ENCODE results near the gene OR10J5.

OR10J5 gene

GRCh38 chr1:159556931-159557369 lies 21.1 kb upstream of the OR10J5 start:
- Histone ChIP-seq H3K27me3 (ENCODE audit: control insufficient read depth in 3 of 3, insufficient read depth in 3 of 3, low read depth in 1 of 3, low read length in 3 of 3) (no peaks in the 10 kb centered on the region), H4K91ac (ENCODE audit: low read depth, low read length, poor library complexity) (no peak overlapping the region), H3K18ac (ENCODE audit: low read length) (no peak overlapping the region), H2BK15ac (ENCODE audit: low read length) (no peak overlapping the region), H3K4me2 (ENCODE audit: insufficient read depth, low read length, poor library complexity, severe bottlenecking) (no peak overlapping the region), H3K27ac (replicated peaks; ENCODE audit: low read length) (no peak overlapping the region), H3K9me3 (replicated peaks in 1 of 2; ENCODE audit: control insufficient read depth in 2 of 2, insufficient read depth in 1 of 2, low read depth in 1 of 2, low read length in 2 of 2) (no peaks in the 10 kb centered on the region), H2AK5ac (ENCODE audit: low read depth, low read length) (no peak overlapping the region), H2AFZ (ENCODE audit: low read length) (no peak overlapping the region), H2BK120ac (ENCODE audit: low read depth, low read length) (no peak overlapping the region), H3K23ac (ENCODE audit: low read depth, low read length, poor library complexity) (no peak overlapping the region), H3K4me1 (ENCODE audit: control insufficient read depth in 2 of 2, insufficient read depth in 1 of 2, low read depth in 1 of 2, low read length in 2 of 2) (no peaks in the 10 kb centered on the region), H3K36me3 (replicated peaks in 1 of 2; ENCODE audit: control insufficient read depth in 2 of 2, insufficient read depth in 2 of 2, low read length in 2 of 2) (no peaks in the 10 kb centered on the region), H3K14ac (ENCODE audit: low read length) (no peak overlapping the region), H2BK5ac (ENCODE audit: low read length) (no peak overlapping the region), H3K4me3 (ENCODE audit: low read length in 2 of 2) (no peak overlapping the region), H2BK12ac (ENCODE audit: low read length) (no peak overlapping the region), H3K9ac (ENCODE audit: low read depth, low read length, poor library complexity) (no peak overlapping the region), H3K79me1 (ENCODE audit: low read depth, low read length) (no peaks in the 10 kb centered on the region), H4K8ac (ENCODE audit: low read depth, low read length) (no peak overlapping the region), H3K4ac (ENCODE audit: low read length) (no peak overlapping the region)
- no peak for DNase-seq (ENCODE audit: low spot score)
- WGBS, 2 donors (ENCODE audit: extremely low coverage in 2 of 2, insufficient read length in 2 of 2, insufficient replicate concordance in 1 of 2): no CpG with 5 or more reads among the region's 3 CpGs

DNA sequence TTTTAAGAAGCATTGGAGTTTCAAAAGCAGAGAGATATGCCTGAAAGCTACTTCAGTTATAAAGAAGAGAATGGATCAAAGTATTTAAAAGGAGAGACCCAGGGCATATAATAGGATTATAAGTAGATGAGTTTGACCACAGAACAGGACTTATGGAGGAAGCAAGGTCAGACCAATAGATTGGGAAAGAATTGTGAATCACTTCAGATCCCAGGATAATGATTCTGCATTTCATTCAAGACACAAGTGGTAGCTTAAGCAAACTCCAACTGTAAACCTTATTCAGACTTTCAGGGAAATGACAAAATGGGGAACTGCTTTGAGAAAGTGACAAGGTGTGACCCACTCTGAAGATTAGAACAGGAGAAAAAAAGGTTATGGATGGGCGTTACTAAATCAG lies 18.9 kb upstream of the OR10J5 start:
- no peak overlapping the region for H2AFZ ChIP-seq (ENCODE audit: low read length)
- H3K79me1 ChIP-seq (ENCODE audit: low read depth, low read length): no peaks in the 10 kb centered on the region
- no peaks in the 10 kb centered on the region for H3K4me1 ChIP-seq (ENCODE audit: control insufficient read depth in 2 of 2, insufficient read depth in 1 of 2, low read depth in 1 of 2, low read length in 2 of 2)
- no CpG with 5 or more reads among the region's 1 CpG for WGBS, 2 donors (ENCODE audit: extremely low coverage in 2 of 2, insufficient read length in 2 of 2, insufficient replicate concordance in 1 of 2)
- no peak overlapping the region for H3K4me2 ChIP-seq (ENCODE audit: insufficient read depth, low read length, poor library complexity, severe bottlenecking)
- no peak overlapping the region for H3K23ac ChIP-seq (ENCODE audit: low read depth, low read length, poor library complexity)
- H4K91ac ChIP-seq (ENCODE audit: low read depth, low read length, poor library complexity): no peak overlapping the region
- H2AK5ac ChIP-seq (ENCODE audit: low read depth, low read length): no peak overlapping the region
- H3K4ac ChIP-seq (ENCODE audit: low read length): no peak overlapping the region
- H2BK120ac ChIP-seq (ENCODE audit: low read depth, low read length): no peak overlapping the region
- no peak for DNase-seq (ENCODE audit: low spot score)
- no peak overlapping the region for H3K27ac ChIP-seq (replicated peaks; ENCODE audit: low read length)
- no peak overlapping the region for H4K8ac ChIP-seq (ENCODE audit: low read depth, low read length)
- H3K14ac ChIP-seq (ENCODE audit: low read length): no peak overlapping the region
- H3K9me3 ChIP-seq (replicated peaks in 1 of 2; ENCODE audit: control insufficient read depth in 2 of 2, insufficient read depth in 1 of 2, low read depth in 1 of 2, low read length in 2 of 2): no peaks in the 10 kb centered on the region
- no peak overlapping the region for H2BK15ac ChIP-seq (ENCODE audit: low read length)
- no peak overlapping the region for H3K4me3 ChIP-seq (ENCODE audit: low read length in 2 of 2)
- H3K9ac ChIP-seq (ENCODE audit: low read depth, low read length, poor library complexity): no peak overlapping the region
- no peaks in the 10 kb centered on the region for H3K27me3 ChIP-seq (ENCODE audit: control insufficient read depth in 3 of 3, insufficient read depth in 3 of 3, low read depth in 1 of 3, low read length in 3 of 3)
- no peaks in the 10 kb centered on the region for H3K36me3 ChIP-seq (replicated peaks in 1 of 2; ENCODE audit: control insufficient read depth in 2 of 2, insufficient read depth in 2 of 2, low read length in 2 of 2)
- H2BK12ac ChIP-seq (ENCODE audit: low read length): no peak overlapping the region
- H2BK5ac ChIP-seq (ENCODE audit: low read length): no peak overlapping the region
- no peak overlapping the region for H3K18ac ChIP-seq (ENCODE audit: low read length)

GRCh38 chr1:159554261-159554660 lies 18.5 kb upstream of the OR10J5 start:
- Histone ChIP-seq H4K8ac (ENCODE audit: low read depth, low read length) (no peak overlapping the region), H3K79me1 (ENCODE audit: low read depth, low read length) (no peaks in the 10 kb centered on the region), H2AK5ac (ENCODE audit: low read depth, low read length) (no peak overlapping the region), H2AFZ (ENCODE audit: low read length) (no peak overlapping the region), H3K9ac (ENCODE audit: low read depth, low read length, poor library complexity) (no peak overlapping the region), H3K4ac (ENCODE audit: low read length) (no peak overlapping the region), H3K9me3 (replicated peaks in 1 of 2; ENCODE audit: control insufficient read depth in 2 of 2, insufficient read depth in 1 of 2, low read depth in 1 of 2, low read length in 2 of 2) (no peaks in the 10 kb centered on the region), H3K27me3 (ENCODE audit: control insufficient read depth in 3 of 3, insufficient read depth in 3 of 3, low read depth in 1 of 3, low read length in 3 of 3) (no peaks in the 10 kb centered on the region), H4K91ac (ENCODE audit: low read depth, low read length, poor library complexity) (no peak overlapping the region), H3K23ac (ENCODE audit: low read depth, low read length, poor library complexity) (no peak overlapping the region), H2BK12ac (ENCODE audit: low read length) (no peak overlapping the region), H3K36me3 (replicated peaks in 1 of 2; ENCODE audit: control insufficient read depth in 2 of 2, insufficient read depth in 2 of 2, low read length in 2 of 2) (no peaks in the 10 kb centered on the region), H2BK120ac (ENCODE audit: low read depth, low read length) (no peak overlapping the region), H3K27ac (replicated peaks; ENCODE audit: low read length) (no peak overlapping the region), H2BK5ac (ENCODE audit: low read length) (no peak overlapping the region), H3K4me1 (ENCODE audit: control insufficient read depth in 2 of 2, insufficient read depth in 1 of 2, low read depth in 1 of 2, low read length in 2 of 2) (no peaks in the 10 kb centered on the region), H3K14ac (ENCODE audit: low read length) (no peak overlapping the region), H3K18ac (ENCODE audit: low read length) (no peak overlapping the region), H3K4me3 (ENCODE audit: low read length in 2 of 2) (no peak overlapping the region), H3K4me2 (ENCODE audit: insufficient read depth, low read length, poor library complexity, severe bottlenecking) (no peak overlapping the region), H2BK15ac (ENCODE audit: low read length) (no peak overlapping the region)
- no CpG with 5 or more reads among the region's 3 CpGs for WGBS, 2 donors (ENCODE audit: extremely low coverage in 2 of 2, insufficient read length in 2 of 2, insufficient replicate concordance in 1 of 2)
- DNase-seq (ENCODE audit: low spot score): no peak

- Histone ChIP-seq H3K9me3 (replicated peaks in 1 of 2; ENCODE audit: control insufficient read depth in 2 of 2, insufficient read depth in 1 of 2, low read depth in 1 of 2, low read length in 2 of 2) (no peaks in the 10 kb centered on the region), H2BK120ac (ENCODE audit: low read depth, low read length) (no peak overlapping the region), H3K14ac (ENCODE audit: low read length) (no peak overlapping the region), H3K9ac (ENCODE audit: low read depth, low read length, poor library complexity) (no peak overlapping the region), H3K4me1 (ENCODE audit: control insufficient read depth in 2 of 2, insufficient read depth in 1 of 2, low read depth in 1 of 2, low read length in 2 of 2) (no peaks in the 10 kb centered on the region), H2AK5ac (ENCODE audit: low read depth, low read length) (no peak overlapping the region), H3K18ac (ENCODE audit: low read length) (no peak overlapping the region), H3K4me3 (ENCODE audit: low read length in 2 of 2) (no peak overlapping the region), H2AFZ (ENCODE audit: low read length) (no peak overlapping the region), H4K91ac (ENCODE audit: low read depth, low read length, poor library complexity) (no peak overlapping the region), H3K4ac (ENCODE audit: low read length) (no peak overlapping the region), H3K79me1 (ENCODE audit: low read depth, low read length) (no peaks in the 10 kb centered on the region), H2BK15ac (ENCODE audit: low read length) (no peak overlapping the region), H3K27ac (replicated peaks; ENCODE audit: low read length) (no peak overlapping the region), H4K8ac (ENCODE audit: low read depth, low read length) (no peak overlapping the region), H2BK5ac (ENCODE audit: low read length) (no peak overlapping the region), H3K23ac (ENCODE audit: low read depth, low read length, poor library complexity) (no peak overlapping the region), H3K4me2 (ENCODE audit: insufficient read depth, low read length, poor library complexity, severe bottlenecking) (no peak overlapping the region), H2BK12ac (ENCODE audit: low read length) (no peak overlapping the region), H3K27me3 (ENCODE audit: control insufficient read depth in 3 of 3, insufficient read depth in 3 of 3, low read depth in 1 of 3, low read length in 3 of 3) (no peaks in the 10 kb centered on the region), H3K36me3 (replicated peaks in 1 of 2; ENCODE audit: control insufficient read depth in 2 of 2, insufficient read depth in 2 of 2, low read length in 2 of 2) (no peaks in the 10 kb centered on the region)
- no CpG with 5 or more reads among the region's 2 CpGs for WGBS, 2 donors (ENCODE audit: extremely low coverage in 2 of 2, insufficient read length in 2 of 2, insufficient replicate concordance in 1 of 2)
- DNase-seq (ENCODE audit: low spot score): no peak
These were observed 12.3 kb upstream of the OR10J5 start for GRCh38 chr1:159548126-159548525.
